Calu3 (cell line): ENCODE measurements around the gene ZSWIM3. TPM values are rescaled to one million over a fixed set of nuclear protein-coding genes. Genes with fewer than 3 reads are reported as not detected.

Experiments
- BruUV-seq: library from RNA; stranded (reverse); fragments of 400-500 nt; replicated peaks from 2 replicates; lab custom pipeline; 2021; lab: Mats Ljungman, UMichigan
- CTCF ChIA-PET: fragments of 300-600 bp; sonication (Branson Sonifier 250); formaldehyde crosslinking; loops from one replicate; lab custom pipeline; 2022; ENCODE audit warnings: antibody characterized with exemption; lab: Charles Lee
- DNase-seq: peaks from one replicate; pipeline ENCODE4 v3.0.0; 2022
- H3K27ac Mint-ChIP-seq: one replicate; pipeline ENCODE4 v1.8.0; 2022; ENCODE audit warnings: mixed read lengths; ENCODE audit not compliant: unreplicated experiment
- H3K27me3 Mint-ChIP-seq: one replicate; pipeline ENCODE4 v1.8.0; 2022; ENCODE audit warnings: mixed read lengths; ENCODE audit not compliant: unreplicated experiment
- H3K36me3 Mint-ChIP-seq: one replicate; pipeline ENCODE4 v1.8.0; 2022; ENCODE audit warnings: mild to moderate bottlenecking, moderate library complexity, mixed read lengths; ENCODE audit not compliant: insufficient read depth, unreplicated experiment
- H3K4me1 Mint-ChIP-seq: one replicate; pipeline ENCODE4 v1.8.0; 2022; ENCODE audit warnings: mild to moderate bottlenecking, low read depth, mixed read lengths; ENCODE audit not compliant: unreplicated experiment
- H3K4me3 Mint-ChIP-seq: one replicate; pipeline ENCODE4 v1.8.0; 2022; ENCODE audit warnings: mild to moderate bottlenecking, low read depth, moderate library complexity, mixed read lengths; ENCODE audit not compliant: unreplicated experiment
- H3K9me3 Mint-ChIP-seq: one replicate; pipeline ENCODE4 v1.8.0; 2022; ENCODE audit warnings: low read depth, mixed read lengths; ENCODE audit not compliant: unreplicated experiment
- CTCF ChIP-seq: fragments of 200-600 bp; IDR thresholded peaks from one replicate; pipeline ENCODE4 v1.8.0; 2022; ENCODE audit warnings: antibody characterized with exemption; ENCODE audit not compliant: unreplicated experiment
- intact Hi-C: fragments of 100-400 bp; cut with micrococcal nuclease; formaldehyde crosslinking; loops from one replicate; pipeline ENCODE4 v1.10.0; 2022; ENCODE audit not compliant: unreplicated experiment
- total RNA-seq: library from RNA; stranded (reverse); gene quantifications from 2 replicates; pipeline ENCODE4 v1.2.3, GENCODE V29; 2022

Gene ZSWIM3
- total RNA-seq, 1 experiment from 2014 or later, result 5.2 TPM

- Mint-ChIP-seq H3K4me3 (peak overlapping the region; percentile 97), H3K4me1 (peaks cover 9% of the 10 kb centered on the region), H3K27ac (peak overlapping the region; percentile 95), H3K27me3 (no peaks in the 10 kb centered on the region), H3K36me3 (peaks cover 38% of the 10 kb centered on the region), H3K9me3 (no peaks in the 10 kb centered on the region)
- intact Hi-C loops, result no loop called here
- TSS peak; percentile 29 for BruUV-seq
- no peak for DNase-seq
- CTCF ChIA-PET, result interaction anchor here (0.6 to 1.7 kb wide), 3 partner anchors 9 to 24 kb away, joined by 3 to 8 read pairs (median 3); partner anchors contain the start of gene ZSWIM1
- TF ChIP-seq CTCF, result no peak
Measured at GRCh38 chr20:45890077-45890984, 32.9 kb downstream of the ZSWIM3 start.

- Mint-ChIP-seq H3K27ac (peak within 1 kb of the TSS; percentile 95), H3K4me1 (peaks cover 9% of the 10 kb centered on the region), H3K27me3 (no peaks in the 10 kb centered on the region), H3K4me3 (peak within 1 kb of the TSS; percentile 97), H3K36me3 (peaks cover 38% of the 10 kb centered on the region), H3K9me3 (no peaks in the 10 kb centered on the region)
- BruUV-seq, result TSS peak; percentile 37
- DNase-seq, result peak; percentile 94
- intact Hi-C loops, result no loop called here
- TF ChIP-seq CTCF, result no peak
- CTCF ChIA-PET, result interaction anchor here (0.7 to 1.0 kb wide), 3 partner anchors 9 to 11 kb away, joined by 3 read pairs; no protein-coding TSS in a partner anchor
Measured at GRCh38 chr20:45890985-45891983, 33.9 kb downstream of the ZSWIM3 start, which contains the start of the genes CTSA and NEURL2. Gene CTSA, plus strand, starts transcription at chr20:45891335. Its CDS starts 234 bp downstream, at chr20:45891569. Gene NEURL2, minus strand, starts transcription at chr20:45891208. Its CDS starts 217 bp downstream, at chr20:45890991.

GRCh38 chr20:45892049-45892825, 34.8 kb downstream of the ZSWIM3 start:
- DNase-seq, result peak; percentile 43
- no peak for TF ChIP-seq CTCF
- H3K27me3 Mint-ChIP-seq, result no peaks in the 10 kb centered on the region
- BruUV-seq, result no TSS peak
- H3K4me1 Mint-ChIP-seq, result peaks cover 9% of the 10 kb centered on the region
- CTCF ChIA-PET, result interaction anchor here (0.5 to 1.4 kb wide), 5 partner anchors 12 to 500 kb away, joined by 3 to 4 read pairs (median 3); partner anchors contain the start of gene ZSWIM1
- peaks cover 38% of the 10 kb centered on the region for H3K36me3 Mint-ChIP-seq
- intact Hi-C loops, result no loop called here
- H3K4me3 Mint-ChIP-seq, result peak overlapping the region; percentile 97
- no peaks in the 10 kb centered on the region for H3K9me3 Mint-ChIP-seq
- H3K27ac Mint-ChIP-seq, result peak overlapping the region; percentile 95
